Activated B cell treated with CpG ODN at 0.5 μM for 24 hours (primary cell): ENCODE data around the gene ASAP3. TPM values are rescaled to one million over a fixed set of nuclear protein-coding genes. Genes with fewer than 3 reads are reported as not detected.

Experiments
- ATAC-seq: fragments of 200-7000 bp; cut with Tn5 transposase; one replicate; pipeline ENCODE4 v1.10.0; 2021; ENCODE audit warnings: low read depth, mild to moderate bottlenecking, moderate library complexity
- CTCF ChIA-PET: fragments of 350-600 bp; sonication (Branson Sonifier 250); formaldehyde crosslinking; loops from one replicate; lab custom pipeline; 2021; ENCODE audit warnings: antibody characterized with exemption; lab: Charles Lee
- POLR2A ChIA-PET: fragments of 350-600 bp; sonication (Branson Sonifier 250); formaldehyde crosslinking; loops from one replicate; lab custom pipeline; 2021; ENCODE audit warnings: antibody characterized with exemption; lab: Charles Lee
- DNase-seq: peaks from one replicate; pipeline ENCODE4 v3.0.0; 2022
- H3K27ac Mint-ChIP-seq: one replicate; pipeline ENCODE4 v1.8.0; 2020; ENCODE audit warnings: mixed read lengths
- H3K27me3 Mint-ChIP-seq: one replicate; pipeline ENCODE4 v1.8.0; 2021; ENCODE audit warnings: mixed read lengths
- H3K36me3 Mint-ChIP-seq: one replicate; pipeline ENCODE4 v1.8.0; 2021; ENCODE audit warnings: low read depth, mixed read lengths
- H3K4me1 Mint-ChIP-seq: one replicate; pipeline ENCODE4 v1.8.0; 2021; ENCODE audit warnings: mixed read lengths
- H3K4me3 Mint-ChIP-seq: one replicate; pipeline ENCODE4 v1.8.0; 2020; ENCODE audit warnings: mild to moderate bottlenecking, mixed read lengths
- H3K9me3 Mint-ChIP-seq: one replicate; pipeline ENCODE4 v1.8.0; 2020; ENCODE audit warnings: mixed read lengths
- intact Hi-C: fragments of 100-400 bp; cut with micrococcal nuclease; formaldehyde crosslinking; loops from one replicate; pipeline ENCODE4 v1.15.1; 2024
- total RNA-seq: library from RNA; stranded (reverse); gene quantifications from 2 replicates; pipeline ENCODE4 v1.2.3, GENCODE V29; 2022
- TF ChIP-seq, protein P1 (sequence below): fragments of 200-600 bp; IDR thresholded peaks from one replicate; pipeline ENCODE4 v1.8.0; 2022; ENCODE audit warnings: antibody characterized with exemption, mild to moderate bottlenecking

Gene ASAP3
- total RNA-seq, 1 donor from 2014 or later = 3.1 TPM

DNA sequence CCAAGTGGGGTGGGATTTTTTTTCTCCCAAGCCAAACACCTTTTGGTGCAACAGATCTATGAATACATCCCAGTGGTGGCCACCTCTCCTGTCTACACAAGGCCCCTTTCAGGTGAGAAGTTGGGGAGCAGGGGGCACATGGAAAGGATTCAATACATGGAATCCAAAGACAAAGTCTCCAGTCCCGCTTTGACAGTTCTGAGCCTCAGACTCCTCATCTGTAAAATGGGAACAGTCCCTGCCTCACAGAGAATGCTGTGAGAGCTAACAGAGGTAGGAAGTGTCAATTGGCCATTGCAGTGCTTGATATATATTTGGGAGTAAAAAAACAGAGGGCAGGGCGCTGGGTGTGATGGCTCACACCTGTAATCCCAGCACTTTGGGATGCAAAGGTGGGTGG lies 87.6 kb downstream of the ASAP3 start:
- intact Hi-C loops = no loop called here
- CTCF ChIA-PET = no interaction called here

DNA sequence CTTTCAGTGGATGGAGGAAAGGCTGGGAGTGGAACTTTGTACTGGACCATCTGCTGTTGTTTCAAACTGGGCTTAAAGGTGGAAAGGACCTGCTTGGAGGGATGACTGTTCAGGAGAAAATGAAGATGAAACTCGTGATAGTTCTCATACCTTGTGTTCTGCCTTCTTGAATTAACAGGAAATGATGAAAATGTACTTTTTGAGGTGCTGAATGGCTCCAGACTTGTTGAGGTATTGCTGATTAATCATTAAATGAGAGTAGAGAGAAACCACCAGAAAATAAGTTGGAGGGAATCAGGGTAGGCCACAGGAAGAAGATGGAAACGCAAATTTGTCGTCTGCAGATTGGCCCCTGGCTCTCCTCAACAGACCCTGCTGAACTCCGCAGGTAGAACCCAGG lies 88.1 kb downstream of the ASAP3 start:
- CTCF ChIA-PET = no interaction called here
- no peaks in the 10 kb centered on the region for H3K36me3 Mint-ChIP-seq
- no peak overlapping the region for H3K27ac Mint-ChIP-seq

More for the DNA sequence above, 87.6 kb downstream of the ASAP3 start:
- Mint-ChIP-seq H3K27ac (no peak overlapping the region), H3K9me3 (peaks cover 2% of the 10 kb centered on the region), H3K36me3 (no peaks in the 10 kb centered on the region), H3K4me3 (no peak overlapping the region), H3K27me3 (peaks cover 13% of the 10 kb centered on the region), H3K4me1 (no peaks in the 10 kb centered on the region)
- TF ChIP-seq, protein P1, sequence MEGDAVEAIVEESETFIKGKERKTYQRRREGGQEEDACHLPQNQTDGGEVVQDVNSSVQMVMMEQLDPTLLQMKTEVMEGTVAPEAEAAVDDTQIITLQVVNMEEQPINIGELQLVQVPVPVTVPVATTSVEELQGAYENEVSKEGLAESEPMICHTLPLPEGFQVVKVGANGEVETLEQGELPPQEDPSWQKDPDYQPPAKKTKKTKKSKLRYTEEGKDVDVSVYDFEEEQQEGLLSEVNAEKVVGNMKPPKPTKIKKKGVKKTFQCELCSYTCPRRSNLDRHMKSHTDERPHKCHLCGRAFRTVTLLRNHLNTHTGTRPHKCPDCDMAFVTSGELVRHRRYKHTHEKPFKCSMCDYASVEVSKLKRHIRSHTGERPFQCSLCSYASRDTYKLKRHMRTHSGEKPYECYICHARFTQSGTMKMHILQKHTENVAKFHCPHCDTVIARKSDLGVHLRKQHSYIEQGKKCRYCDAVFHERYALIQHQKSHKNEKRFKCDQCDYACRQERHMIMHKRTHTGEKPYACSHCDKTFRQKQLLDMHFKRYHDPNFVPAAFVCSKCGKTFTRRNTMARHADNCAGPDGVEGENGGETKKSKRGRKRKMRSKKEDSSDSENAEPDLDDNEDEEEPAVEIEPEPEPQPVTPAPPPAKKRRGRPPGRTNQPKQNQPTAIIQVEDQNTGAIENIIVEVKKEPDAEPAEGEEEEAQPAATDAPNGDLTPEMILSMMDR = no peak
- ATAC-seq = no peak
- POLR2A ChIA-PET = no interaction called here
- DNase-seq = no peak

DNA sequence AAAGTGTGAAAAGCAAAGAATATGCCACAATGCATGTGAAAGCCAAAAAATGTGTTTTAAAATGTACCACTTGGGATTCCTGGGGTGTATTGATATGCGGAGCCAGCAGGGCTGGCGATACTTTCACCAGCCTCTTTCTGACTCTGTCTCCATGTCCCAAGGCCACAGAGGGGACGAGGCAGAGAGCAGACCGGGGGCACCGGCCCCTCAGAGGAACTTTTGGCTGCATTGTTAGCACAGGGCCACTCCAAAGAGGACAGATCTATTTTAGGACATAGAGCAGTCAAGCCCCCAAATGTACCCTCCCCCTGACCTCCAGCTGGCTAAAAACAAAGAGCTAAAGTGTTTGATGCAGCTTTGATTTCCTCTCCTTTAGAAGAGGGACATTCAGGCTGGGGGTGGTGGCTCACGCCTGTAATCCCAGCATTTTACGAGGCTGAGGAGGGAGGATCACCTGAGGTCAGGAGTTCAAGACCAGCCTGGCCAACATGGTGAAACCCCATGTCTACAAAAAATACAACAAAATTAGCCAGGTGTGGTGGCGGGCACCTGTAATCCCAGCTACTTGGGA lies 88.7 kb downstream of the ASAP3 start:
- CTCF ChIA-PET = no interaction called here
- no peak overlapping the region for H3K4me3 Mint-ChIP-seq
- peaks cover 15% of the 10 kb centered on the region for H3K27me3 Mint-ChIP-seq
- H3K27ac Mint-ChIP-seq = no peak overlapping the region
- no peaks in the 10 kb centered on the region for H3K4me1 Mint-ChIP-seq
- POLR2A ChIA-PET = no interaction called here
- no peaks in the 10 kb centered on the region for H3K36me3 Mint-ChIP-seq
- ATAC-seq (no peak), DNase-seq (no peak)
- intact Hi-C loops = no loop called here
- peaks cover 2% of the 10 kb centered on the region for H3K9me3 Mint-ChIP-seq
- TF ChIP-seq, protein P1 = no peak

More for the DNA sequence above, 88.1 kb downstream of the ASAP3 start:
- H3K27me3 Mint-ChIP-seq = peaks cover 13% of the 10 kb centered on the region
- ATAC-seq (no peak), DNase-seq (no peak)
- H3K4me3 Mint-ChIP-seq = no peak overlapping the region
- H3K9me3 Mint-ChIP-seq = peaks cover 2% of the 10 kb centered on the region
- H3K4me1 Mint-ChIP-seq = no peaks in the 10 kb centered on the region
- POLR2A ChIA-PET = no interaction called here
- TF ChIP-seq, protein P1 = no peak
- intact Hi-C loops = no loop called here

DNA sequence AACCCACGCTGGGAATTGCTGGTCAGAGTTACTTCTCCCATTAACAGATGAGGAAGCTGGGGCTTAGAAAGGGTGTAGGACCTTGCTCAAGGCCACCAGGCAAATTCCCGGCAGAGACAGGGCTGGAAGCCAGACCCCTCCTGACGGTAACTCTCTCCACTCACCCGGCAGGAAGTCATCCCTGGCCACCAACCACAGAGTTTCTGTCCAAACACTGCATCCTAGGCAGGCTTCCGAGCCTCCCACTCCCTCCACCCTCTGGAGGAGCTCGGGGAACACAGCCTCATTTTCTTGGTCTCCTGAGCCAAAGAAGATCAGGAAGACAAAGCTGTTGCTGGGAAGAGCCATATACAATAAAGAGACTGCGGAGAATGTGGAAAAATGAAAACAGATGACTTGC lies 89.3 kb downstream of the ASAP3 start:
- no peak overlapping the region for H3K4me3 Mint-ChIP-seq
- TF ChIP-seq, protein P1 = no peak
- H3K4me1 Mint-ChIP-seq = no peaks in the 10 kb centered on the region
- H3K9me3 Mint-ChIP-seq = peaks cover 2% of the 10 kb centered on the region
- H3K27ac Mint-ChIP-seq = no peak overlapping the region
- ChIA-PET CTCF (no interaction called here), POLR2A (no interaction called here)
- H3K27me3 Mint-ChIP-seq = peaks cover 15% of the 10 kb centered on the region
- intact Hi-C loops = no loop called here
- no peaks in the 10 kb centered on the region for H3K36me3 Mint-ChIP-seq
- no peak for ATAC-seq
- DNase-seq = no peak

DNA sequence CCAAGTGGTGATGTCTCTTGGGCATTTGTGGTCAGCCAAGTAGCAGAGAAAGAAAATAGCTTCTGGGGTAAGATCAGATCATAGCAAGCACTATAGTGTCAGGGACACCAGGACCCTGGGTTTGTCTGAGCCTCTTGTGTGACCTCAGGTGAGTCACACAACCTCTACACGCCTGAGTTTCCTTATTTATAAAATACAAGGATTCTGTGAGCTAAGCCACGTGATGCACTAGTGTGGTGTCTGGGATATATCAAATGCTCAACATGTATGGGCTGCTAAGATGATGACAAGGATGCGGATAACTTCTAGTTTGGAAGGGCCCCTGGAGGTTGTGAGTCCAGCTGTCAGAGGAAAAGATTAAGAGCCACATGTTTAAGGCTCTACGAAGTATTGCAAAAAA lies 89.8 kb downstream of the ASAP3 start:
- Mint-ChIP-seq H3K36me3 (no peaks in the 10 kb centered on the region), H3K27ac (no peak overlapping the region), H3K27me3 (peaks cover 15% of the 10 kb centered on the region), H3K4me3 (no peak overlapping the region), H3K9me3 (peaks cover under 1% of the 10 kb centered on the region), H3K4me1 (no peaks in the 10 kb centered on the region)
- no peak for DNase-seq
- ATAC-seq = no peak
- ChIA-PET POLR2A (no interaction called here), CTCF (no interaction called here)
- intact Hi-C loops = no loop called here
- TF ChIP-seq, protein P1 = no peak
